ENCODE results near the gene FFAR1.

FFAR1 gene

DNA sequence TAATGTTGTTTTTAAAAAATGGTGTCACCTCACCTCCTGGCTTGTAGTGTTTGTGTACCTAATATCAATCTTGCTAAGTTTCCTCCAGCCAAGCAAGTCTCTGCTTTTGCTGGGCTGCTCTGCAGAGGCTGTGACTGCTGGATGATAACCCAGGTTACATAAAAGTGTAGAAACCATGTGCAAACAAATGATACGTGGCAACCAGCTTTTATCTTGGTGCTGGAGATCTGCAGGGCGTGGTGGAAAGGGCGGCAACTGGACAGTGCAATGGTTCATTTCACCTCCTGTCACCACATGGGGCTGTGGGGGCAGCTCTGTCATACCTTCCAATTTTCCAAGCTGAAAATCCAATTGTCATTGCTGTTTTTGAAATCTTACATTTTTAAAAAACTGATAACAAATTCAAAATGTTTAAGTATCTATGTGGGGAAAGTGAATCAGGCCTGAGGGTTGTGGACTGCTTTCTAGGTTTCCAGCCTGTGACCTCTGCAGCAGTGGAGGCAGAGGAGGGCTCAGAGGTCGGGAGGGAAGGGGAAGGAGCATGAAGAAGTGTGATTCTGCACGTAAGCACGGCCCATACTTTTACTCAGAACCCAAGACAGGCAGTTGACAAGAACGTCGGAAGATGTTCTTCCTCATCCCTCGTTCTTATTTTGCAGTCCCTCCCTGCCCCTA, 32.9 kb downstream of the FFAR1 start:
- POLR2A ChIA-PET = no interaction called here
- CTCF ChIA-PET = no interaction called here

DNA sequence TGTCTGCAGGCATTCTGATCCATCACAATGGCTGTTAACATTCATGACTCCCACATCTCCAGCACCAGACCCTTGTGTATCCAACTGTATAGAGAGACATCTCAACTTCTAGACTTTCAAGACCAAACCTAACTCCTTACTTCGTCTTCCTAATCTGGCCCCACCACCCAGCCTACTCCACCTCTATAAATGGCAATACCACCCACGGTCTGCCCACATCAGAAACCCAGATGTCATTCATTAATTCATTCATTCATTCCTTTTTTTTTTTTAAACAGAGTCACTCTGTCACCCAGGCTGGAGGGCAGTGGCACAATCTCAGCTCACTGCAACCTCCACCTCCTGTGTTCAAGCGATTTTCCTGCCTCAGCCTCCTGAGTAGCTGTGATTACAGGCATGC, 33.6 kb downstream of the FFAR1 start:
- ChIA-PET CTCF (interaction anchor here (0.7 kb wide), 1 partner anchor 114 kb away, joined by 3 read pairs; no protein-coding TSS in a partner anchor), POLR2A (no interaction called here)
- no peak for DNase-seq (ENCODE audit: extremely low spot score)
- TF ChIP-seq ELF4 (IDR thresholded peaks at IDR 0.05) = no peak
- TF ChIP-seq ZNF384 (IDR thresholded peaks at IDR 0.05) = no peak
- TF ChIP-seq HDGF (IDR thresholded peaks at IDR 0.05; ENCODE audit: borderline replicate concordance) = no peak
- TF ChIP-seq LEF1 (IDR thresholded peaks at IDR 0.05; ENCODE audit: borderline replicate concordance) = no peak
- TF ChIP-seq SP1 (IDR thresholded peaks at IDR 0.05) = no peak
- TF ChIP-seq CTBP1 (IDR thresholded peaks at IDR 0.05; ENCODE audit: borderline replicate concordance) = no peak
- no peak for TF ChIP-seq BHLHE40 (IDR thresholded peaks at IDR 0.05; ENCODE audit: borderline replicate concordance)
- TF ChIP-seq FOXM1 (IDR thresholded peaks at IDR 0.05; ENCODE audit: borderline replicate concordance) = no peak
- no peak for TF ChIP-seq SUZ12 (IDR thresholded peaks at IDR 0.05)
- TF ChIP-seq, protein P1, sequence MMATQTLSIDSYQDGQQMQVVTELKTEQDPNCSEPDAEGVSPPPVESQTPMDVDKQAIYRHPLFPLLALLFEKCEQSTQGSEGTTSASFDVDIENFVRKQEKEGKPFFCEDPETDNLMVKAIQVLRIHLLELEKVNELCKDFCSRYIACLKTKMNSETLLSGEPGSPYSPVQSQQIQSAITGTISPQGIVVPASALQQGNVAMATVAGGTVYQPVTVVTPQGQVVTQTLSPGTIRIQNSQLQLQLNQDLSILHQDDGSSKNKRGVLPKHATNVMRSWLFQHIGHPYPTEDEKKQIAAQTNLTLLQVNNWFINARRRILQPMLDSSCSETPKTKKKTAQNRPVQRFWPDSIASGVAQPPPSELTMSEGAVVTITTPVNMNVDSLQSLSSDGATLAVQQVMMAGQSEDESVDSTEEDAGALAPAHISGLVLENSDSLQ (IDR thresholded peaks at IDR 0.05) = no peak
- no peak for TF ChIP-seq ARNT (IDR thresholded peaks at IDR 0.05)
- TF ChIP-seq L3MBTL2 (conservative IDR thresholded peaks at IDR 0.05) = no peak
- no peak for TF ChIP-seq FOXK2 (IDR thresholded peaks at IDR 0.05)
- no peak for TF ChIP-seq NFRKB (IDR thresholded peaks at IDR 0.05)
- TF ChIP-seq FOXA1 (IDR thresholded peaks at IDR 0.05) = no peak

More for the DNA sequence above, 32.9 kb downstream of the FFAR1 start:
- TF ChIP-seq SUZ12 (IDR thresholded peaks at IDR 0.05) (no peak), ARNT (IDR thresholded peaks at IDR 0.05) (no peak), CTBP1 (IDR thresholded peaks at IDR 0.05; ENCODE audit: borderline replicate concordance) (no peak), ELF4 (IDR thresholded peaks at IDR 0.05) (no peak)
- TF ChIP-seq, protein P1 (IDR thresholded peaks at IDR 0.05) = no peak
- DNase-seq (ENCODE audit: extremely low spot score) = no peak

DNA sequence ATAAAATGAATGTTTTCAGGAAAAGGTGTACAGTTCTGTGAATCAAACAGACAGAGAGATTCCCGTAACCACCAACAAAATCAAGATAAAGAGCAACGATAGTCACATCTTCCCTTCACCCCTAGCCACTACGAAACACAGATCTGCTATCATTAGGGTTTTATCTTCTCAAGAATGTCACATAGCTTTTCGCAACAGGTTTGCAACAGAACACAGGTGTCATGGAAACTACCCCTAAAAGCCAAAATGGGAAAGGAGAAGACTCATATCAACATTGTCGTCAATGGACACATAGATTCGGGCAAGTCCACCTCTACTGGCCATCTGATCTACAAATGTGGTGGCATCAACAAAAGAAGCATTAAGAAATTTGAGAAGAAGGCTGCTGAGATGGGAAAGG, 34.2 kb downstream of the FFAR1 start:
- CTCF ChIA-PET = interaction anchor here (0.7 kb wide), 1 partner anchor 113 kb away, joined by 3 read pairs; no protein-coding TSS in a partner anchor
- TF ChIP-seq ELF4 (IDR thresholded peaks at IDR 0.05) (no peak), FOXA1 (IDR thresholded peaks at IDR 0.05) (no peak), ARNT (IDR thresholded peaks at IDR 0.05) (no peak), BHLHE40 (IDR thresholded peaks at IDR 0.05; ENCODE audit: borderline replicate concordance) (no peak), LEF1 (IDR thresholded peaks at IDR 0.05; ENCODE audit: borderline replicate concordance) (no peak), NFRKB (IDR thresholded peaks at IDR 0.05) (no peak), HDGF (IDR thresholded peaks at IDR 0.05; ENCODE audit: borderline replicate concordance) (no peak), ZNF384 (IDR thresholded peaks at IDR 0.05) (no peak), TARDBP (IDR thresholded peaks at IDR 0.05) (no peak), FOXM1 (IDR thresholded peaks at IDR 0.05; ENCODE audit: borderline replicate concordance) (no peak)
- TF ChIP-seq, protein P1 (IDR thresholded peaks at IDR 0.05) = no peak
- no peak for DNase-seq (ENCODE audit: extremely low spot score)
- POLR2A ChIA-PET = no interaction called here

DNA sequence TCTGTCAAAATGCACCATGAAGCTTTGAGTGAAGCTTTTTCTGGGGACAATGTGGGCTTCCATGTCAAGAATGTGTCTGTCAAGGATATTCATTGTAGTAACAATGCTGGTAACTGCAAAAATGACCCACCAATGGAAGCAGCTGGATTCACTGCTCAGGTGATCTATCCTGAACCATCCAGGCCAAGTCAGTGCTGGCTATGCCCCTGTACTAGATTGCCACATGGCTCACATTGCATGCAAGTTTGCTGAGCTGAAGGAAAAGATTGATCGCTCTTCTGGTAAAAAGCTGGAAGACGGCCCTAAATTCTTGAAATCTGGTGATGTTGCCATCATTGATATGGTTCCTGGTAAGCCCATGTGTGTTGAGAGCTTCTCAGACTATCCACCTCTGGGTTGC, 35.8 kb downstream of the FFAR1 start:
- POLR2A ChIA-PET = no interaction called here
- CTCF ChIA-PET = no interaction called here
- TF ChIP-seq FOXA1 (IDR thresholded peaks at IDR 0.05) = no peak
- no peak for TF ChIP-seq SP1 (IDR thresholded peaks at IDR 0.05)
- DNase-seq (ENCODE audit: extremely low spot score) = no peak

DNA sequence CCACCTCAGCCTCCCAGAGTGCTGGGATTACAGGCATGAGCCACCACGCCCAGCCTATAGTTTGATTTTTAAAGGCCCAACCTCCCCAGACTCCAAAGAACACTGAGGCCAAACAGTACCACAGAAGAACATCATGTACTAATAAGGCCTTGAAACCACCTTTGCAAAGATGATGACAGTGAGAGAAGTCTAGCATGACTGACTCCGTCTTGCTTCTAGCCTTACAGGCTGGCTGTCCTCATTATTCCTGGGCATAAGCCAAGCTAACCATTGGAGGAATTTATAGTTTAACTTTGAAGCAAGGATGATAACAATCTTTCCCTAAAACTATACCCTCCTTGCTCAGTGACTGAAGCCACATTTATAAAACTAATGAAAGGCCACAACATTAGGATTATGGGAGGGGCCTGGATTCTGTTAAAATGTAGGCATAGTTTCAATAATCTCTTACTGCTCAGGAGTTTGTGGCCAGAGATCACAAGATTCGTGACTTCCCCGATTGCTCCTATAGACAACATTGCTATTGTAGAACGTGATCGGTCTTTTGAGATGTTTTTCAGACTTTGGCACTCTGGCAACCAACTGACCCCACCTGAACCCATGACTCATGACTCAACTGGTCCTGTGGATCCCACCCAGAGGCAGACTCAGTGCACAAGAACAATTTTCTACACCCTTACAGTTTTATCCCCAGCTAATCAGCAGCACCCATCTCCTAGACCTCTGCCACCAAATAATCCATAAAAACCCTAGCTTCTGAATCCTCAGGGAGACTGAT, 40.8 kb downstream of the FFAR1 start:
- CTCF ChIA-PET = no interaction called here
- POLR2A ChIA-PET = no interaction called here
- TF ChIP-seq SP1 (IDR thresholded peaks at IDR 0.05) = no peak
- no peak for TF ChIP-seq BHLHE40 (IDR thresholded peaks at IDR 0.05; ENCODE audit: borderline replicate concordance)
- TF ChIP-seq ZNF384 (IDR thresholded peaks at IDR 0.05) = no peak
- no peak for TF ChIP-seq FOXK2 (IDR thresholded peaks at IDR 0.05)
- no peak for TF ChIP-seq L3MBTL2 (conservative IDR thresholded peaks at IDR 0.05)
- no peak for TF ChIP-seq HDGF (IDR thresholded peaks at IDR 0.05; ENCODE audit: borderline replicate concordance)
- TF ChIP-seq FOXM1 (IDR thresholded peaks at IDR 0.05; ENCODE audit: borderline replicate concordance) = no peak
- TF ChIP-seq, protein P1 (IDR thresholded peaks at IDR 0.05) = no peak
- TF ChIP-seq CTBP1 (IDR thresholded peaks at IDR 0.05; ENCODE audit: borderline replicate concordance) = no peak
- no peak for TF ChIP-seq NFRKB (IDR thresholded peaks at IDR 0.05)
- no peak for TF ChIP-seq FOXA1 (IDR thresholded peaks at IDR 0.05)
- TF ChIP-seq LEF1 (IDR thresholded peaks at IDR 0.05; ENCODE audit: borderline replicate concordance) = no peak
- no peak for TF ChIP-seq TARDBP (IDR thresholded peaks at IDR 0.05)
- no peak for TF ChIP-seq ARNT (IDR thresholded peaks at IDR 0.05)
- no peak for TF ChIP-seq SUZ12 (IDR thresholded peaks at IDR 0.05)
- no peak for DNase-seq (ENCODE audit: extremely low spot score)
